ENCODE measurements around the gene STK32B.

GRCh38 chr4:5374994-5375393 lies 323.7 kb downstream of the STK32B start:
- TF ChIP-seq EZH2 (IDR thresholded peaks at IDR 0.05; ENCODE audit: low read depth, low read length, severe bottlenecking) (no peak), POLR2AphosphoS5 (IDR thresholded peaks at IDR 0.05; ENCODE audit: low read depth, low read length) (no peak), FOSL1 (IDR thresholded peaks at IDR 0.05; ENCODE audit: insufficient read depth, low read depth, low read length) (no peak), CTCF (IDR thresholded peaks at IDR 0.05; ENCODE audit: control extremely low read depth in 1 of 3, insufficient read depth in 1 of 3, low read depth in 1 of 3, low read length in 3 of 3) (no peak), HDAC2 (IDR thresholded peaks at IDR 0.05; ENCODE audit: borderline replicate concordance in 1 of 2, low read depth in 2 of 2, low read length in 2 of 2) (no peak)

All from H1 (cell line).